ENCODE results near the gene DPP6. TPM values are rescaled to one million over a fixed set of nuclear protein-coding genes. Genes with fewer than 3 reads are reported as not detected.

DPP6 gene
- total RNA-seq, 1 donor from 2014 or later, result 0.58 TPM

- DNase-seq (ENCODE audit: low spot score), result no peak
Measured at GRCh38 chr7:154695836-154696235, 643.6 kb downstream of the DPP6 start.

- no peak for DNase-seq (ENCODE audit: low spot score)
Measured at GRCh38 chr7:154696556-154696955, 644.4 kb downstream of the DPP6 start.

- no peak for DNase-seq (ENCODE audit: low spot score)
Measured at GRCh38 chr7:154698726-154699291, 646.6 kb downstream of the DPP6 start.

DNA sequence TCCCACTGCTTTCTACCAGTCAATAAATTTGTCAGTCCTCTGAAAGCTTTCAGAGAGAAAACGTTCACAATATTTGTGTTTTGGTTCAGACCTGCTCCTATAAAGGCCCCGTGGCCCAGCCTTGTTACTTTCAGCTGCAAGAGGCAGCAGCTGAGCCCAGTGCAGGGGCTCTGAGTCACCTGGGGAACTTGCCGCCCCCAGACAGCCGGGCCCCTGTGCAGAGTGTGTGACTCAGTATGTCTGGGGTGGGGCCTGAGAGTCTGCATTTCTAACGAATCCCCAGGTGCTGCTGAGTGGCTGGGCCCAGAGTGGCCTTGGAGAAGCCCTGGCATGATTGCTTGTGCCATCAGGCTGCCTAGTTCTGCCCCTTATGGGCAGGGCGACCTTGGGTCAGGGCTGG lies 647.2 kb downstream of the DPP6 start:
- DNase-seq (ENCODE audit: low spot score), result no peak

DNA sequence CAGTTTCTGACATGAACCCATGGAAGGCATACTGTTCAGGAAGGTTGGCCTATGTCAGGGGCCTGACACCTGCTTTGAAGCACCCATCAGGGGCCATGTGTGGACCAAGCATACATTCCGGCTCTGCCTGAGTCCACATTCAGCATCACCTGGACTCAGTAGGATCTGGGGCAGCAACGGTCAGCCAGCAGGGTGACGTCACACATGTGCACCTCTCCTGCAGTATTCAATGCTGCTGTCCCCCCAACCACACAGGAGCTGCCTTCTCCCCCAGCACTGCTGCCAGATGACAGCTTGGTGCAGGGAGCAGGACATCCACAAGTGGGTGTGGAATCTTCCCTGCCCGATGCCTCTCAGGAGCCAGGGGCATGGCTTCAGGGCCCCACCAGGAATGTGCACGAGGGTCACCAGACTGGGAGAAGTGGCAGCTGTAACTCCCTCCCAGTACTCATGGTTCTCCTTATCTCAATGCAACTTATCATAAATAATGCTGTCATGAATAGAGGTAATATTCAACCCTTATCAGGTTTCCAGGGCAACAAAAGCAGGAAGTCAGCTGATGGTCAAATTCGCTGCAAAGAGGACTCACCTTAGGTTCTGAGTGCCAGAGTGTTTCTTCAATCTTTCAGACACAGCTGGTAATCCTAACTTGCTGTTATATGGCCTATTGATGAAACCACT lies 657.8 kb downstream of the DPP6 start:
- DNase-seq (ENCODE audit: low spot score), result no peak

DNA sequence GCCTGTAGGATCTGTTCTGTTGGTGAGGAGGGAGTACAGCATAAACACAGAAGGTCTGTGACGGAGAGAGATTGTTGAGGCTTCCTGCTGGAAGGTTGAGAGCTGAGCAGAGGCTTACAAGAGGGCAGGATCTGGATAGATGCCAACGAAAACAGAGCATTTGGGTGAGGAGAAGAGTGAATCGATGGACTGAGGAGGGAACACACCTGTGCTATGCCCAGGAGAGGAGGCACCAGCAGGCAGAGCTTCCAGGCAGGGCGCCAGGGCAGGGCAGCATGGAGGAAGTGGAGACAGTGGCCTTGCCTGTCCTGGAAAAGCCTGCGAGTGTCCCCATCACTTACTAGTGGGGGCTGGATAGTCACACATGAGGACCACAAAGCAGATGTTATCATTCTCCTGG lies 667.8 kb downstream of the DPP6 start:
- no peak for DNase-seq (ENCODE audit: low spot score)

- no peak for DNase-seq (ENCODE audit: low spot score)
Measured at GRCh38 chr7:154721086-154721485, 668.9 kb downstream of the DPP6 start.

DNA sequence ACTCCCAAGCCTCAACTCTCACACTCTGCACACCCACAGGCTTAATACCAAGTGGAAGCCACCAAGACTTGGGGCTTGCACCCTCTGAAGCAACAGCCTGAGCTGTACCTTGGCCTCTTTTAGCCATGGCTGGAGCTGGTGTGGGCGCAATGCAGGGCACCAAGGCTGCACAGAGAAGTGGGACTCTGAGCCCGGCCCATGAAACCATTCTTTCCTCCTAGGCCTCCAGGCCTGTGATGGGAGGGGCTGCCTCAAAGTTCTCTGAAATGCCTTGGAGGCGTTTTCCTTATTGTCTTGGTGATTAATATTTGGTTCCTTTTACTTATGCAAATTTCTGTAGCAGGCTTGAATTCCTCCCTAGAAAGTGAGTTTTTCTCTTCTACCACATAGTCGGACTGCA lies 674.2 kb downstream of the DPP6 start:
- no peak for DNase-seq (ENCODE audit: low spot score)

- DNase-seq (ENCODE audit: low spot score), result no peak
Measured at GRCh38 chr7:154729056-154729455, 676.9 kb downstream of the DPP6 start.

DNA sequence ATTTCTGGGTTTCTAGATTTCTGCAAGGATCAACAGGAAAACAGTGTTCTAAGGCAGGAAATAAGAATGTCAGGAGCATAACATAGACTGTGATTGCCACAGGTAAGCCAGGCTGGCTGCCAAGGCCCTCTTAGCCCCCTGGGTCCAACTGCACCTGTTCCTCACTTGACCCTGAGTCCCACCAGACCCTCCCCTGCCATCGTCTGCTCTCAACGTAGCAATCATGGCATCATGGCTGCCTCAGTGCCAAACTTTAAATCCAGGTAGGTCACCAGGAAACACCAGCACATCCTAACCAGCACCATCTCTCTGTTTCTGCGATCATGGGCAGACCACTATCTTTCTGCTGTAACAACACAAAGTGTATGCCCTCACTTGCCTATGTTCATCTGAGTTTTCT lies 683.6 kb downstream of the DPP6 start:
- DNase-seq (ENCODE audit: low spot score), result no peak

DNA sequence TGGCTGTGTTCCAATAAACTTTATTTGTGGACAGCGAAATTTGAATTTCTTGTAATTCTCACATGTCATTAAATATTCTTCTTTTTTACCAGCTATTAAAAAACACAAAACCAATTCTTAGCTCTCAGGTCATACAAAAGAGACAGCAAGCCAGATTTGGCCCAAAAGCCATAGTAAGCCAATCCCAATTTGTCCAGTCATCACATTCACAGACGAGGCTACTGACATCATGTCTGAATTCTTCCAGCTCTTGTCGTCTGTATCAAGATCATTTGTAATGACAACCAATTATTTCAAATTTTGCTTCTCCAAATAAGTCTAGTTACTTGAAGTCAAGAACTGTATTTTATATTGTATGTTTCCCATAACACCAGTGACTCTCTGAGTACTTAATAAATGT lies 684.2 kb downstream of the DPP6 start:
- no peak for DNase-seq (ENCODE audit: low spot score)

DNA sequence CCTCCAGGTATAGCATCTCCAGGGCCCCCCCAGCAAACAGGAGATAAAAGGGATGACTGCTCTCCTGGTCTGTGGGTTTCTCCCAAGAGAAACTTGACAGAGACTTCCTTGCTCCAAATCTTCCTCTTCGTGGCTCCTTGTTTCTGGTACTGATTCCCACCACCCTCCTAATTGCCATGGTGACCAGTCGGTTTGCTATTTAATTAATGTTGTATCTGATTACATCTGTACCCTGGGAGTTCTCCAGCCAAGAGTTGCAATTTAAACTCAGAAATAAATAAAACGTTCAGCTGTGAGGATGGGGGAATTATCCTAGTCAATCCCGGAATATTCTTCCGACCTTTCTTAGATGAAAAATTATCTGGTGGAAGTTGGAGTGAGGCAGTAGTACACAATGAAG lies 686.0 kb downstream of the DPP6 start:
- no peak for DNase-seq (ENCODE audit: low spot score)

DNA sequence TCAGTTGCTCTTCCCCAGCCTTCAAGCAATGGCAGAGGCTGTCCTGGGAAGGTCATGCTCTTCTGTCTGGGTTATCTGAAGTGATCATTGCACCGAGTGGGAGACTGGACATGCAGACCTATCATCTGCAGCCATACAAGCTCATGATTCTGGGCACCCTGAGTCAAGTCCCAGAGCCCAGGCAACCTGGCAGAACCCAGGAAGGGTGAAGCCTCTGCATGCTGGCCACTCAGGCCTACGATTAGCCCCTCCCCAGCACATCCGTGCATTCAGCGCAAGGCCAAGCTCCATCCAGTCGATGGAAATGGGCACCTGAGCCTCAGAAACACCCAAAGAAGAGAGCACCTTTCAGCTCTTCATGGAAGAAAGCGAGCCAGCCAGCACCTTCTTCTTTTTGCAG lies 688.9 kb downstream of the DPP6 start:
- no peak for DNase-seq (ENCODE audit: low spot score)

GRCh38 chr7:154743206-154743605 lies 691.0 kb downstream of the DPP6 start:
- DNase-seq (ENCODE audit: low spot score), result no peak

DNA sequence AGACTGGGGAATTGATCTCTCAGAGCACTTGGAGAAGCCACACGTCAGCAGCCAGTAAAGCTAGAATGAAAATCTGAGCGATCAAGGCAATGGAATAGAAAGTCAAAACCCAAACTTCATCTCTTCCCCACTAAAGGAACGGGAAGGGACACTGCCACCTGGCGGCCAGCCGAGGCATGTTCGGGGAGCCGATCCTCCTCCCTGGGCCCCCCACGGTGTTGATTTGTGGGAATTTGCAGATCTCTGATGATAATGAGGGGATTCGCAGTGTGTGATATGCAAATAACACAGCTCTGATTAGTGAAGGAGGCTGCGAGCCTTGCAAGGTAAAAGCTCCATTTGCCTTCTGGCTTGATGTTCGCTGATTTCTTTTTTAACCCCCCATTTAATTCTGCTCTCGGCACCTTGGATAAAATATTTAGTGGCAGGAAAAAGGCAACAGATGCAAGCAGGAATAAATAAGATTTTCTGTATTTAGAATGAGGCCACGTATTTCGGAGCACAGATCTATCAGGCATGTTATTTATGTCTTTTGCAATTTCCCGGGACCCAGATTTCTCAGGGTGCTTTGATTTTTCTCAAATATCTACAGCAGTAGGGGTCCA lies 692.2 kb downstream of the DPP6 start:
- DNase-seq (ENCODE audit: low spot score), result no peak

GRCh38 chr7:154744861-154745258 lies 692.7 kb downstream of the DPP6 start:
- no peak for DNase-seq (ENCODE audit: low spot score)

GRCh38 chr7:154746571-154747360 lies 694.6 kb downstream of the DPP6 start:
- no peak for DNase-seq (ENCODE audit: low spot score)

GRCh38 chr7:154748089-154748786 lies 696.0 kb downstream of the DPP6 start:
- DNase-seq (ENCODE audit: low spot score), result no peak

GRCh38 chr7:154750353-154750801 lies 698.2 kb downstream of the DPP6 start:
- DNase-seq (ENCODE audit: low spot score), result peak; percentile 87

GRCh38 chr7:154753226-154753625 lies 701.0 kb downstream of the DPP6 start:
- no peak for DNase-seq (ENCODE audit: low spot score)

DNA sequence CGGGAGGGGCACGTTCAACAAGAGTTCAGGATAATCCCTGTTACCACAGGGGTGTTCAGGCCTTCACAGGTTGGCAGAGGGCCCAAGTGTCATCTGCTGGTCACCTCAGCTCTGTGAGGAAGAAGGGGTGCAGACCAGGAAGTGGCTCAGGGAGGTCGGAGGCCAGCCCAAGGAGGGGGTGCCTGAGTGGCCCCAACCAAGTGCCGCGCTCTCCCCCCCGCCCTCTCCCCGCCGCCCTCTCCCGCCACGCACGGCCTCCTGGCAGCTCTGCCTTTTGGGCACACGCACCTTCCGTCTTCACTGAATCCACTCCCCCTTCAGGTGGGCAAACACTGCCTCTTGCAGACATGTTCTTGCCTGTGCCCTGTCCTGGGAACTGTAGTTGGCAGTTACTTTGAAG lies 705.6 kb downstream of the DPP6 start:
- no peak for DNase-seq (ENCODE audit: low spot score)

All from mesenteric fat pad (tissue), 1 donor.